ENCODE measurements around the gene FARS2. TPM values are rescaled to one million over a fixed set of nuclear protein-coding genes. Genes with fewer than 3 reads are reported as not detected.

Gene FARS2
- total and polyA plus RNA-seq, 11 donors = 11.4 to 24.6 (median 20.5) TPM

GRCh38 chr6:5763407-5763806 is 502.1 kb downstream of the FARS2 start:
- ATAC-seq = no peak
- peaks cover 0 to 53% (median 25%) of the 10 kb centered on the region in 12 donors for H3K4me1 ChIP-seq

GRCh38 chr6:5763871-5764270 is 502.6 kb downstream of the FARS2 start:
- peak overlapping the region; percentile 67 to 94 (median 82) for H3K27ac ChIP-seq
- H3K9me3 ChIP-seq = peaks cover 0 to 22% (median 0%) of the 10 kb centered on the region in 12 donors
- ATAC-seq (peak in 2 of 4 donors; percentile 0 to 2), DNase-seq (no peak)
- 61 to 71% (median 69%) methylated on average over 8 of the region's 8 CpGs for WGBS, 4 donors
- peak overlapping the region in 2 of 12 donors; percentile 13 to 24 for H3K4me3 ChIP-seq
- peaks cover 0 to 53% (median 25%) of the 10 kb centered on the region in 12 donors for H3K4me1 ChIP-seq
- intact Hi-C loops (cut with DNase I) = loop anchor here in 5 of 10 donors (1.0 to 10.0 kb wide), 6 partner anchors 63 to 293 kb away; no protein-coding TSS in a partner anchor
- TF ChIP-seq POLR2A (IDR thresholded peaks at IDR 0.05) (no peak), CTCF (IDR thresholded peaks at IDR 0.05) (no peak)
- H3K36me3 ChIP-seq = no peaks in the 10 kb centered on the region
- H3K27me3 ChIP-seq = no peaks in the 10 kb centered on the region

More at GRCh38 chr6:5763407-5763806, 502.1 kb downstream of the FARS2 start:
- Histone ChIP-seq H3K27me3 (no peaks in the 10 kb centered on the region), H3K27ac (peak overlapping the region in 11 of 12 donors; percentile 67 to 94 (median 84)), H3K9me3 (peaks cover 0 to 17% (median 0%) of the 10 kb centered on the region in 12 donors), H3K36me3 (no peaks in the 10 kb centered on the region), H3K4me3 (no peak overlapping the region)
- intact Hi-C loops (cut with DNase I) = loop anchor here in 5 of 10 donors (5.0 to 10.0 kb wide), 3 partner anchors 139 to 289 kb away; no protein-coding TSS in a partner anchor
- 84 to 92% (median 88%) methylated on average over 2 of the region's 2 CpGs for WGBS, 4 donors
- DNase-seq = no peak
- TF ChIP-seq CTCF (IDR thresholded peaks at IDR 0.05) (no peak), POLR2A (IDR thresholded peaks at IDR 0.05) (no peak)

GRCh38 chr6:5764401-5764955 is 503.2 kb downstream of the FARS2 start:
- Histone ChIP-seq H3K27me3 (no peaks in the 10 kb centered on the region), H3K36me3 (no peaks in the 10 kb centered on the region), H3K4me3 (peak overlapping the region in 2 of 12 donors; percentile 21 to 24), H3K27ac (peak overlapping the region; percentile 67 to 94 (median 84)), H3K9me3 (peaks cover 0 to 24% (median 0%) of the 10 kb centered on the region in 12 donors), H3K4me1 (peaks cover 0 to 53% (median 25%) of the 10 kb centered on the region in 12 donors)
- DNase-seq (peak in 4 of 5 donors; percentile 69 to 85 (median 78)), ATAC-seq (peak; percentile 91 to 92 (median 92))
- TF ChIP-seq CTCF (IDR thresholded peaks at IDR 0.05) (peak in 3 of 12 donors; percentile 4 to 25 (median 20)), POLR2A (IDR thresholded peaks at IDR 0.05) (no peak)
- intact Hi-C loops (cut with DNase I) = loop anchor here in 5 of 10 donors (1.0 to 10.0 kb wide), 6 partner anchors 64 to 294 kb away; no protein-coding TSS in a partner anchor
- 19 to 53% (median 46%) methylated on average over 9 of the region's 9 CpGs for WGBS, 4 donors

GRCh38 chr6:5765141-5765760 is 503.9 kb downstream of the FARS2 start:
- no peaks in the 10 kb centered on the region for H3K36me3 ChIP-seq
- no peak for TF ChIP-seq CTCF (IDR thresholded peaks at IDR 0.05)
- TF ChIP-seq POLR2A (IDR thresholded peaks at IDR 0.05) = no peak
- DNase-seq = peak in 2 of 5 donors; percentile 50 to 75

More at GRCh38 chr6:5765141-5765760, 503.9 kb downstream of the FARS2 start:
- Histone ChIP-seq H3K4me1 (peaks cover 0 to 53% (median 25%) of the 10 kb centered on the region in 12 donors), H3K4me3 (peak overlapping the region in 1 of 12 donors; percentile 21), H3K27me3 (no peaks in the 10 kb centered on the region), H3K9me3 (peaks cover 0 to 24% (median 0%) of the 10 kb centered on the region in 12 donors), H3K27ac (peak overlapping the region; percentile 67 to 94 (median 84))
- intact Hi-C loops (cut with DNase I) = loop anchor here in 8 of 10 donors (1.0 to 10.0 kb wide), 8 partner anchors 64 to 294 kb away; no protein-coding TSS in a partner anchor
- 74 to 83% (median 78%) methylated on average over 16 to 17 of the region's 17 CpGs for WGBS, 4 donors
- ATAC-seq = peak; percentile 55 to 68 (median 64)
